Smooth muscle cell (in vitro differentiated cells): ENCODE results near the gene FERMT3. TPM values are rescaled to one million over a fixed set of nuclear protein-coding genes. Genes with fewer than 3 reads are reported as not detected.

ENCODE experiments used
- DNase-seq: peaks from one replicate; lab custom pipeline; 2025; ENCODE audit not compliant: unreplicated experiment; lab: John Stamatoyannopoulos, UW
- H2AFZ ChIP-seq: fragments of 200-600 bp; sonication (generic); 2 replicates; pipeline ENCODE4 v1.6.0; 2016; ENCODE audit warnings: antibody characterized with exemption, low read depth, mild to moderate bottlenecking
- H3F3A ChIP-seq: fragments of 200-600 bp; sonication (generic); 2 replicates; pipeline ENCODE4 v1.6.0; 2017; ENCODE audit warnings: antibody characterized with exemption, low read depth
- H3K27ac ChIP-seq: fragments of 200-600 bp; sonication (generic); 2 replicates; pipeline ENCODE4 v1.5.1; 2016; ENCODE audit warnings: low read depth, mild to moderate bottlenecking
- H3K27me3 ChIP-seq: fragments of 200-600 bp; sonication (generic); 2 replicates; pipeline ENCODE4 v1.6.1; 2016; ENCODE audit warnings: low read depth, mild to moderate bottlenecking
- H3K36me3 ChIP-seq: fragments of 200-600 bp; sonication (generic); 2 replicates; pipeline ENCODE4 v1.5.1; 2016; ENCODE audit warnings: low read depth
- H3K4me1 ChIP-seq: fragments of 200-600 bp; sonication (generic); 2 replicates; pipeline ENCODE4 v1.5.1; 2016; ENCODE audit warnings: low read depth
- H3K4me2 ChIP-seq: fragments of 200-600 bp; sonication (generic); 2 replicates; pipeline ENCODE4 v1.6.0; 2016; ENCODE audit warnings: mild to moderate bottlenecking
- H3K4me3 ChIP-seq: fragments of 200-600 bp; sonication (generic); 2 replicates; pipeline ENCODE4 v1.5.1; 2016; ENCODE audit warnings: mild to moderate bottlenecking
- H3K79me2 ChIP-seq: fragments of 200-600 bp; sonication (generic); 2 replicates; pipeline ENCODE4 v1.6.0; 2016; ENCODE audit warnings: low read depth, mild to moderate bottlenecking
- H3K9ac ChIP-seq: fragments of 200-600 bp; sonication (generic); 2 replicates; pipeline ENCODE4 v1.6.0; 2016; ENCODE audit warnings: low read depth
- H3K9me3 ChIP-seq: fragments of 200-600 bp; sonication (generic); replicated peaks from 2 replicates; pipeline ENCODE4 v1.5.1; 2016; ENCODE audit warnings: low read depth
- H4K20me1 ChIP-seq: fragments of 200-600 bp; sonication (generic); 2 replicates; pipeline ENCODE4 v1.6.0; 2016; ENCODE audit warnings: low read depth
- WGBS: methylation state at CpG from one replicate; pipeline ENCODE4 v1.1.7; 2016; ENCODE audit warnings: low lambda C conversion rate; 5-methylcytosine and 5-hydroxymethylcytosine counted together
- polyA plus RNA-seq: library from polyadenylated mRNA; unstranded; fragments of >200 nt; fragmentation: Nextera tagmentation; extraction: Ambion mirVana; gene quantifications from 2 replicates; pipeline ENCODE4 v1.2.1, GENCODE V29; 2016
- total RNA-seq: library from RNA; depleted of rRNA; stranded (reverse); fragments of >200 nt; gene quantifications from 2 replicates; pipeline ENCODE4 v1.2.3, GENCODE V29; 2014
- TF ChIP-seq, protein P1 (sequence below): fragments of 200-600 bp; sonication (generic); IDR thresholded peaks from 2 replicates; pipeline ENCODE4 v1.5.1; 2017; ENCODE audit warnings: borderline replicate concordance, mild to moderate bottlenecking, antibody characterized with exemption; ENCODE audit not compliant: insufficient read depth, poor library complexity, severe bottlenecking

FERMT3 gene
- total and polyA plus RNA-seq, 2 experiments from 2014 or later, result 1.2 to 3.7 TPM

DNA sequence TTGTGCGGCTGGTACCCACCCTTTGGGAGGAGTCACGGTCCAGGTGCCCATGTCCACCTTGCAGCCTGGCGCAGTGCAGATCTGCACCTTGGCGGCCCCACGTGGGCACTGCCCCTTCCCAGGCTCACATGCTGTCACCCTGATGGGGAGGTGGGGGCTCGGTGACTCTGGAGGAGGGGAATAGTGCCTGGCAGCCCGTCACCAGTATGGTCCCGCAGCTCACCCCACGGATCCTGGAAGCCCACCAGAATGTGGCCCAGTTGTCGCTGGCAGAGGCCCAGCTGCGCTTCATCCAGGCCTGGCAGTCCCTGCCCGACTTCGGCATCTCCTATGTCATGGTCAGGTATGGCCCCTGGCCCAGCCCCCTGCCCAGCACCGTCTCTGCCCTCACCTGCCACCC, 14.3 kb downstream of the FERMT3 start:
- Histone ChIP-seq H3K36me3 (no peaks in the 10 kb centered on the region), H3K27me3 (no peaks in the 10 kb centered on the region), H4K20me1 (no peaks in the 10 kb centered on the region), H3K79me2 (no peaks in the 10 kb centered on the region), H3K9ac (no peak overlapping the region), H3F3A (no peaks in the 10 kb centered on the region), H3K4me2 (no peak overlapping the region), H3K9me3 (no peaks in the 10 kb centered on the region), H3K4me1 (no peaks in the 10 kb centered on the region), H2AFZ (no peak overlapping the region), H3K4me3 (no peak overlapping the region), H3K27ac (no peak overlapping the region)
- WGBS, result 97% methylated on average over 13 of the region's 14 CpGs
- no peak for DNase-seq
- TF ChIP-seq, protein P1, sequence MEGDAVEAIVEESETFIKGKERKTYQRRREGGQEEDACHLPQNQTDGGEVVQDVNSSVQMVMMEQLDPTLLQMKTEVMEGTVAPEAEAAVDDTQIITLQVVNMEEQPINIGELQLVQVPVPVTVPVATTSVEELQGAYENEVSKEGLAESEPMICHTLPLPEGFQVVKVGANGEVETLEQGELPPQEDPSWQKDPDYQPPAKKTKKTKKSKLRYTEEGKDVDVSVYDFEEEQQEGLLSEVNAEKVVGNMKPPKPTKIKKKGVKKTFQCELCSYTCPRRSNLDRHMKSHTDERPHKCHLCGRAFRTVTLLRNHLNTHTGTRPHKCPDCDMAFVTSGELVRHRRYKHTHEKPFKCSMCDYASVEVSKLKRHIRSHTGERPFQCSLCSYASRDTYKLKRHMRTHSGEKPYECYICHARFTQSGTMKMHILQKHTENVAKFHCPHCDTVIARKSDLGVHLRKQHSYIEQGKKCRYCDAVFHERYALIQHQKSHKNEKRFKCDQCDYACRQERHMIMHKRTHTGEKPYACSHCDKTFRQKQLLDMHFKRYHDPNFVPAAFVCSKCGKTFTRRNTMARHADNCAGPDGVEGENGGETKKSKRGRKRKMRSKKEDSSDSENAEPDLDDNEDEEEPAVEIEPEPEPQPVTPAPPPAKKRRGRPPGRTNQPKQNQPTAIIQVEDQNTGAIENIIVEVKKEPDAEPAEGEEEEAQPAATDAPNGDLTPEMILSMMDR, result no peak

DNA sequence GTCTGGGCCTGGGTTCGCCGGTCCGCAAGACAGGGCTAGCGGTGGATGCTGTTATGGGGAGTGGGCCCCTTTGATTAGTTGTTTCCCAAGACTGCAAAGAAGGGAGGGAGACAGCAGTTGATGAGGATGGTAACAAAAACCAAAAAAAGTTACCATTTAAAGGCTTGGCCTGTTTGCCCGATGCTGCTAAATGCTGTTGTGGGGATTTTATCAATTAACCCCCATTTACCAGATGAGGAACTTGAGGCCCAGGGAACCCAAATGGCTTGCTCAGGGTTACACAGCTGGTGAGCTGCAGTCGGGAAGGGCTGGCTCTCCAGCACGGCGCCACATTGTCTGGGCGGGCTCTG, 16.1 kb downstream of the FERMT3 start:
- 94% methylated on average over 9 of the region's 9 CpGs for WGBS
- no peaks in the 10 kb centered on the region for H3K9me3 ChIP-seq

DNA sequence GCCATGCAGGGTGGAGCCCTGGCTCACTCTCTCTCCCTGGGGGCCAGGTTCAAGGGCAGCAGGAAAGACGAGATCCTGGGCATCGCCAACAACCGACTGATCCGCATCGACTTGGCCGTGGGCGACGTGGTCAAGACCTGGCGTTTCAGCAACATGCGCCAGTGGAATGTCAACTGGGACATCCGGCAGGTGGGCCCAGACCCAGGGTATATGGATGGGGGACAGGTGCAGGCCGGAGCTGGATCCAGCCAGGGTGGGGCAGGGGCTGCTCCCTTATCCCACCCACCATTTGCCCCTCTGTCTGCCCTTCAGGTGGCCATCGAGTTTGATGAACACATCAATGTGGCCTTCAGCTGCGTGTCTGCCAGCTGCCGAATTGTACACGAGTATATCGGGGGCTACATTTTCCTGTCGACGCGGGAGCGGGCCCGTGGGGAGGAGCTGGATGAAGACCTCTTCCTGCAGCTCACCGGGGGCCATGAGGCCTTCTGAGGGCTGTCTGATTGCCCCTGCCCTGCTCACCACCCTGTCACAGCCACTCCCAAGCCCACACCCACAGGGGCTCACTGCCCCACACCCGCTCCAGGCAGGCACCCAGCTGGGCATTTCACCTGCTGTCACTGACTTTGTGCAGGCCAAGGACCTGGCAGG, 16.6 kb downstream of the FERMT3 start:
- Histone ChIP-seq H3K27me3 (no peaks in the 10 kb centered on the region), H3K36me3 (no peaks in the 10 kb centered on the region), H2AFZ (no peak overlapping the region), H3K4me1 (peaks cover 10% of the 10 kb centered on the region), H3K9me3 (no peaks in the 10 kb centered on the region), H3K4me3 (no peak overlapping the region), H3K4me2 (no peak overlapping the region), H3F3A (no peaks in the 10 kb centered on the region), H4K20me1 (no peaks in the 10 kb centered on the region), H3K9ac (no peak overlapping the region), H3K27ac (no peak overlapping the region), H3K79me2 (peaks cover 16% of the 10 kb centered on the region)
- TF ChIP-seq, protein P1, result no peak
- no peak for DNase-seq
- 97% methylated on average over 23 of the region's 24 CpGs for WGBS

More for the DNA sequence above, 16.1 kb downstream of the FERMT3 start:
- H3K36me3 ChIP-seq, result no peaks in the 10 kb centered on the region
- H3K27ac ChIP-seq, result no peak overlapping the region
- H3K4me3 ChIP-seq, result no peak overlapping the region
- H3F3A ChIP-seq, result no peaks in the 10 kb centered on the region
- TF ChIP-seq, protein P1, result no peak
- no peak overlapping the region for H2AFZ ChIP-seq
- H3K4me1 ChIP-seq, result peaks cover 10% of the 10 kb centered on the region
- no peak for DNase-seq
- no peak overlapping the region for H3K9ac ChIP-seq
- H3K27me3 ChIP-seq, result no peaks in the 10 kb centered on the region
- no peaks in the 10 kb centered on the region for H4K20me1 ChIP-seq
- no peak overlapping the region for H3K4me2 ChIP-seq
- peaks cover 15% of the 10 kb centered on the region for H3K79me2 ChIP-seq

DNA sequence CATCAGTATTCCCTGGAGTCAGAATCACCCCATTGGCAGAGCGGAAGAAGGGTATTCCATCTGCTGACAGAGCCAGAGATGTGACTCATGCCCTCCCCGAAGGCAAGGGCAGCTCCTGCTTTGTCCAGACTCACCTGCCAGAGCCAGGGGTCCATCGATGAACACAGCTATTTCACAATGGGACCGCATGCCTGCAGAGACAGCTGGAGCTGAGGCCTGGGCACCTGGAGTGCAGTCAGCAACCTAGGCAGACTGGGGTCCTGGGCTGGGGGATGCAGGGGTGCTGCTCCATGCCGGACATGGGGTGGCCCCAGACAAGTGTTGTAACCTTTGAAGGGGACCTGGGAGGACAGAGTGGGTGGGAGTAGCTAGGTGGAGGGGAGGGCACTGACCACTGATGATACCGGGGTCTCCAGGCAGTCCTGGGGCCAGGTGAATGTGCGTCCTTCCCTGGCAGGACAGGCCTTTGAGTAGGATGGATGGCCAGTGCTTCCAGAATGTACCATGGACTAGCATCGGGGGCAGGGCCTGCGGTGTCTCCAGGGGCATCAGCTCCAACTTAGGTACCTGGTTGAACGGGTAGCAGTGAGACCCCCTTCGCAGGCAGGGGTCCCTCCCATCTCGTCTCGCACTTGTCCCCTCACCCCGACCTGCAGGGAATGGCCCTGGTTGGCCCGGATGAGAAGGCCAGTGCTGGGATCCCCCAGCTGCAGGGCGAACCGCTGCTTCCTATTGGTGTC, 17.8 kb downstream of the FERMT3 start:
- Histone ChIP-seq H3K4me1 (peaks cover 10% of the 10 kb centered on the region), H4K20me1 (no peaks in the 10 kb centered on the region), H3K27ac (no peak overlapping the region), H3K36me3 (no peaks in the 10 kb centered on the region), H3K9me3 (no peaks in the 10 kb centered on the region), H3K79me2 (peaks cover 16% of the 10 kb centered on the region), H3K4me2 (peak overlapping the region; percentile 97), H3K4me3 (no peak overlapping the region), H3K27me3 (no peaks in the 10 kb centered on the region), H3F3A (no peaks in the 10 kb centered on the region), H3K9ac (no peak overlapping the region), H2AFZ (no peak overlapping the region)
- 93% methylated on average over 17 of the region's 17 CpGs for WGBS
- no peak for DNase-seq
- TF ChIP-seq, protein P1, result no peak
